Coronary artery (tissue), 2 donors: Measurements from ENCODE around the gene TOX2.

Source experiments
- DNase-seq: peaks from one replicate; pipeline ENCODE4 v3.0.0-alpha.2; 2017; ENCODE audit warnings: low spot score
- H3K27ac ChIP-seq, 2 donors: fragments of 200-600 bp; sonication (generic); one replicate each; pipeline ENCODE4 v1.5.1; 2016 to 2019
- H3K4me3 ChIP-seq: fragments of 200-600 bp; sonication (generic); 2 replicates; pipeline ENCODE4 v1.5.1; 2016; ENCODE audit warnings: mild to moderate bottlenecking, moderate library complexity
- TF ChIP-seq, protein P1 (sequence below): fragments of 200-600 bp; sonication (generic); IDR thresholded peaks from one replicate; pipeline ENCODE4 v1.5.1; 2019; ENCODE audit warnings: antibody characterized with exemption

Gene TOX2

DNA sequence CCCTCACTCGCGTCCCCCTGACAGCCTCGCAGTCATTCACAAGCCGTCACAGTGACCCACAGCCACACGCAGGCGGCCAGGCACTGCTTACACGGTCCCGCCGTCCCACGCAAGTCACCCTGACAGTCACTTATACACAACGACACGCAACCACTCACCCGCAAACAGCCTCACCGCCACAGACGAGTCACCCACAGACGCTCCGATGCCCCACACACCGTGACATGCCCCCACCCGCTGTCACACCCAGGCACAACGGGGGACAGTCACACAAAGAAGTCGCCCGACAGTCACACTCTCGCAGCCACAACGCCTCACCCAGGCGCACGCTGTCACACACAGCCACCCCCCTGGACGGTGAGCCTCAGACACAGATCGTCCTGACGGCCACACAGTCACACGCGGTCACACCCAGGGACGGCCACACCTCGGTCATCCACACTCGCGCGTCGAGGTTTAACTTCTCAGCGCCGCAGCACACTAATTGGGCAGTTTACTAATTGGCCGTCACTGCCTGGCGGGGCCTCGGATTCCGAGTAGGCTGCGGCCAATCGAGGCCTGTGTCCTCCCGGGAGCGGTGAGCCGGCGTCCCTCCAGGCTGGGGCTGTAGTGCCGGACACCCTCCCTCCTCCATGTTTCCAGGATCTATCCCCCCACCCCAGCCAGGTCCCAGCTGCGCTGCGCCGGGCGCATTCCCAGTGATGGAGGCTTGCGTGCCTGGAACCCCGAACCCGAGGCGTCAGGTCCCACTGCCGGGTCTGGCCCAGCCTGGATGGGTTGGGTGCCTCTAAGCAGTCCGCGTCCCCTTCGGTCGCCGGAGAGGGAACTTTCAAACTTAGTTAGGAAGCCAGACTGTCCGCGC is 790 bp downstream of the TOX2 start:
- TF ChIP-seq, protein P1, sequence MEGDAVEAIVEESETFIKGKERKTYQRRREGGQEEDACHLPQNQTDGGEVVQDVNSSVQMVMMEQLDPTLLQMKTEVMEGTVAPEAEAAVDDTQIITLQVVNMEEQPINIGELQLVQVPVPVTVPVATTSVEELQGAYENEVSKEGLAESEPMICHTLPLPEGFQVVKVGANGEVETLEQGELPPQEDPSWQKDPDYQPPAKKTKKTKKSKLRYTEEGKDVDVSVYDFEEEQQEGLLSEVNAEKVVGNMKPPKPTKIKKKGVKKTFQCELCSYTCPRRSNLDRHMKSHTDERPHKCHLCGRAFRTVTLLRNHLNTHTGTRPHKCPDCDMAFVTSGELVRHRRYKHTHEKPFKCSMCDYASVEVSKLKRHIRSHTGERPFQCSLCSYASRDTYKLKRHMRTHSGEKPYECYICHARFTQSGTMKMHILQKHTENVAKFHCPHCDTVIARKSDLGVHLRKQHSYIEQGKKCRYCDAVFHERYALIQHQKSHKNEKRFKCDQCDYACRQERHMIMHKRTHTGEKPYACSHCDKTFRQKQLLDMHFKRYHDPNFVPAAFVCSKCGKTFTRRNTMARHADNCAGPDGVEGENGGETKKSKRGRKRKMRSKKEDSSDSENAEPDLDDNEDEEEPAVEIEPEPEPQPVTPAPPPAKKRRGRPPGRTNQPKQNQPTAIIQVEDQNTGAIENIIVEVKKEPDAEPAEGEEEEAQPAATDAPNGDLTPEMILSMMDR: no peak
- no peak overlapping the region for H3K27ac ChIP-seq
- DNase-seq: no peak
- peak overlapping the region; percentile 65 for H3K4me3 ChIP-seq

DNA sequence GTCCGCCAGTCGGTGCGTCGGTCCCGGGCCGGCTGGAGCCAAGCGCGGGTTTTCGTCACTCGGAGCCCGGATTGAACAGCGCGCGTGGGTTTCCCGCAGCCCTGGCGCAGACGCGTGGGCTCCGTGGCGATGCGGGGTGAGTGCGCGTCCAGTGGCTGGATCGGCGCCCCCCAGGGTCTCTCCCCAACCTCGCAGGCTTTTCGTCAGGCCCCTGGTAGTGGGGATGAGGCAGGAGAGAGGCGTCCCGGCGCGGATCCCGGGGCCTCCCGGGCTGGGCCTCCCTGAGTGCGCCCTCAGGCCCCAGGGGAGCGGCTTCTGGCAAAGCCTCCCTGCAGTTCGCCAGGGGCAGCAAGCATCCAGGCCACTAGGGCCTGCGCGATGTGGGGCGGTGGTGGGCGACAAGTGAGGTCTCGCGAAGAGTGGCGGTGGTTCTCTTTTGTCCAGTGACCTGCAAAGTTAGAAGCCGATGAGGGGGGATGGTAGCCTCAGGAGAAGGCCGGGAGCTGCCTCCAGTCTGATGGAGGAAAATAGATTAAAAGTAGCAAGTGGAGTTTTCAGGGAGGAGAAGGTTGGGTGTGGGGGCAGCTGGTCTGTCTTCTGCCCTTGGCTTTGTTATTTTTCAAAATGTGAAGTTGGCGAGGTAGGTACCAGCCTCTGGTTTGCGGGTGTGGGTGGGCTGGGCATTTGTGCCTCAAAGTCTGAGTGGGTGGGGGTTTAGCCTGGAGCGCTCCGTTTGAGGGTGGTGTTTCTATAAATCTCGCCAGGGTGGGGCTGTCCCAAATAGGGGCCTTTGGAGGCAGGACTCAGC is 1.6 kb downstream of the TOX2 start:
- no peak for DNase-seq
- Histone ChIP-seq H3K27ac (no peak overlapping the region), H3K4me3 (peak overlapping the region; percentile 65)
- TF ChIP-seq, protein P1: no peak

DNA sequence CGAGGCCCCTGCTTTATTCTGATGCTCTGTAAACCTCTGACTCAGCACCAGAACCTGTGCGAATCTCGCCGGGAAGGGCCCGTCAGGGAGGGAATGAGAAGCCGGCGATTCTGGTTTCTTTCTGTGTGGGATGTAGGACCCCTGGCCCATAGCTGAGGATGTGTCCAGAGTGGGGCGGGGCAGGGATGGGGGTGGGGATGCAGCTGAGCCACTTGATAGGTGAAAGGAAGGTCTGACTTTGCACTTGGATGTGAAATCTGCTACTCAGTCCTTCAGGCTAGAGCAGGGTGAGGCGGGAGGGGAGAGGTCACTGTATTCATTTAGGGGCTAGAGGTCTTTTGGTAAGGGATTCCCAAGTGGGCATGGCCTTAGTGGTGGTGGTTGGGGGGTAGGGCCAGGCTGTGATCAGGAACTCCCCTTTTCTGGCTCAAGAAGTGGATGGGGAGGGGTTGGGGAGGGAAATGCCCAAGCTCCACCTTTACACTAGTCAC is 2.3 kb downstream of the TOX2 start:
- TF ChIP-seq, protein P1: no peak
- no peak overlapping the region for H3K27ac ChIP-seq
- H3K4me3 ChIP-seq: no peak overlapping the region
- no peak for DNase-seq

DNA sequence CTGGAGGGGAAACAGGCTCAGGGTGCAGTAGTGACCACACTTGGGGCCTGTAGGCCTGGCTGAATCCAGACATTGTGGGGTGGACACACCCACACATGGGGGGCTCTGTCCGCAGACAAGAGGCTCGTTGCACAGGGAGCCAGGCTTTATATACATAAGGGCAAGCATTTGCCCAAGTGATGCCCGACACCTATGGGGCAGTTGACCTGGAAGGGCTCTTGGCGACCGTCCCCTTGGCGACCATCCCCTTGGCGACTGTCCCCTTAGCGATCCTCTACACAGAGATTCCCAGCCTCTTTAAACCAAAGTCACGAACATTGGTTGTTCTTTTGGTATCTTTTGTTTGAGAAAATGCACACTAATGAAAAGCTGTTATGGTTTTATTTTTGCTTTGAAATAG is 2.7 kb downstream of the TOX2 start:
- TF ChIP-seq, protein P1: no peak
- Histone ChIP-seq H3K27ac (no peak overlapping the region), H3K4me3 (no peak overlapping the region)
- no peak for DNase-seq

DNA sequence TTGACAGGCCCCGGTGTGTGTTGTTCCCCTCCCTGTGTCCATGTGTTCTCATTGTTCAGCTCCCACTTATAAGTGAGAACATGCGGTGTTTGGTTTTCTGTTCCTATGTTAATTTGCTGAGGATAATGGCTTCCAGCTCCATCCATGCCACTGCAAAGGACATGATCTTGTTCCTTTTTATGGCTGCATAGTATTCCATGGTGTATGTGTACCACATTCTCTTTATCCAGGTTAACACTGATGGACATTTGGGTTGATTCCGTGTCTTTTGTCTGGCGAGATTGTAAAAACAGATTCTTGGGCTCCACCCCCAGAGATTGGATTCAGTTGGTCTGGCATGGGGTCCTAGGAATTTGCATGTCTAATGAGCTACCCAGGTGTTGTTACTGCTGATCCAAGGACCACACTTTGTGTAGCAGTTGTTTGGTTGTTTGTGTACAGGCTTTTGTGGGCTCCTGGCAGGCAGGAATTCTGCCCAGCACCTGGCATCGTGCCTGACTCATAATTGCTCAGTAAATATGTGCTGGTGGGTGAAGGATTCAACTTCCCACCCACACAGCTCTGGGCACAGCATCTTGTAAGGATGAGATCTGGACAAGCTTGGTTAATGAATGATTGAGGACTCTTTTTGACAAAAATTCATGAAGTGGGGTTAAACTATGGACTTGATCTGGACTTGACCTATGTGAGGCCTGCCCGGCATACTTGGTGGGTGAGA is 5.2 kb downstream of the TOX2 start:
- DNase-seq: no peak
- Histone ChIP-seq H3K4me3 (no peak overlapping the region), H3K27ac (no peak overlapping the region)
- TF ChIP-seq, protein P1: no peak

DNA sequence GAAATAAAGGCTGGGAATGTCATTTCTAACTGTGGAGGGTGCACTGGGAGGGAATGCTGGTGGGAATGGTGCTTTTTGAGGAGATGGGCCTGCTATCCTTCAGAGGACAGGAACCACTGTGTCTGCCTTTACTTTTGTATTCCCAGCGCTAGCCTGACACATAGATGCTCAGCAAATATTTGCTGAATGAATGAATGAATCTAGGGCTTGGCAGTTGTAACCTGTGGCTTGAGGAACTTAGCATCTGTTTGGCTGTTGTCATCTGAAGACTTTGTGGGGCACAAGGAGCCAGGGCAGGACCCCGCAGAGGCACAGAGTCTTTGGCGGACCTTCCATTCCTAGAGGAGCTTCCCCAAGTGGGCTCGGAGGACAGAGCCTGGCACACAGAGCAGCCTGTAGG is 6.1 kb downstream of the TOX2 start:
- DNase-seq: no peak
- TF ChIP-seq, protein P1: no peak
- Histone ChIP-seq H3K27ac (no peak overlapping the region), H3K4me3 (no peak overlapping the region)
